ENCODE data around the gene ATRX. TPM values are rescaled to one million over a fixed set of nuclear protein-coding genes. Genes with fewer than 3 reads are reported as not detected.

The ATRX gene
- total RNA-seq, 1 experiment from 2014 or later, result 61.3 TPM

DNA sequence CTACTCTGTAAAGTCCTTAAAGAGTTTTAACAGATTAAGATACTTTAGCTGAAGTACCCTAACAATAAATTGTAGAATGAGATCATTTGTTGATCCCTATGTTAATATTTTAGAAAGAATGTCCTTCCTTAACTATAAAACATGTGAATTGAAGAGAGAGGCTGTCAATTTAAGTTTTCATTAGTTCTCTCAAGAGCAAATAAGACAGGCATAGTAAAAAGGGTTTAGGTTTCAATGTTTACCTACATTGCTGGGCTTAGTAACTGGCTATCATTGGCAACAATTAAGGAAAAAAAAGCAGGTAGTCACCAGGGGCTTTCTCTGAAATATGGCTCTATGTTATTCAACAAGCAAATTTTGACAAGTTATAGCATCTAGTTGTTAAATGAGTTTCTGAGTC is 91.5 kb downstream of the ATRX start:
- ChIA-PET RAD21 (ENCODE audit: low non-redundant PET in 1 of 2, low total read pairs in 2 of 2, uncharacterized antibody in 2 of 2, unreplicated experiment in 2 of 2) (no interaction called here), CTCF (no interaction called here), POLR2A (no interaction called here)
- Histone ChIP-seq H3K79me2 (ENCODE audit: insufficient read depth, low read length) (peaks cover 7% of the 10 kb centered on the region), H3K27ac (ENCODE audit: low read depth, low read length) (no peak overlapping the region), H3K27me3 (ENCODE audit: insufficient read depth, low read length) (no peaks in the 10 kb centered on the region), H3K9ac (ENCODE audit: low read length) (no peak overlapping the region), H3K9me2 (ENCODE audit: insufficient read depth) (no peaks in the 10 kb centered on the region), H3K36me3 (ENCODE audit: control insufficient read depth in 1 of 2, insufficient read depth in 2 of 2, low read length in 2 of 2) (no peaks in the 10 kb centered on the region; a peak in 1 of 4 replicates), H2AFZ (ENCODE audit: low read depth, low read length, poor library complexity, severe bottlenecking) (no peak overlapping the region), H3K4me3 (replicated peaks in 1 of 2; ENCODE audit: low read depth in 1 of 2, low read length in 2 of 2) (no peak overlapping the region), H3K9me3 (ENCODE audit: control insufficient read depth in 1 of 2, insufficient read depth in 1 of 2, low read depth in 1 of 2, low read length in 2 of 2) (no peaks in the 10 kb centered on the region), H3K4me2 (ENCODE audit: low read length) (no peak overlapping the region), H3K4me1 (ENCODE audit: control insufficient read depth in 1 of 2, insufficient read depth in 2 of 2, low read length in 2 of 2) (no peaks in the 10 kb centered on the region), H4K20me1 (ENCODE audit: insufficient read depth) (no peaks in the 10 kb centered on the region)
- no TSS peak for BruUV-seq (replicated peaks)
- no peak for ATAC-seq
- TF ChIP-seq POLR2A (IDR thresholded peaks at IDR 0.05; ENCODE audit: borderline replicate concordance, extremely low read depth, insufficient read depth, insufficient read length) (no peak), SP1 (IDR thresholded peaks at IDR 0.05; ENCODE audit: low read depth) (no peak), CBX3 (IDR thresholded peaks at IDR 0.05; ENCODE audit: low read depth) (no peak), EZH2 (IDR thresholded peaks at IDR 0.05) (no peak), TCF7L2 (IDR thresholded peaks at IDR 0.05; ENCODE audit: borderline replicate concordance, extremely low read depth, insufficient read depth, insufficient read length) (no peak), ZFX (IDR thresholded peaks at IDR 0.05) (no peak), SIN3A (IDR thresholded peaks at IDR 0.05; ENCODE audit: low read depth) (no peak), SRF (IDR thresholded peaks at IDR 0.05; ENCODE audit: low read depth) (no peak), EZH2phosphoT487 (IDR thresholded peaks at IDR 0.05; ENCODE audit: borderline replicate concordance) (no peak), CEBPB (IDR thresholded peaks at IDR 0.05; ENCODE audit: low read depth) (no peak), ELF1 (IDR thresholded peaks at IDR 0.05; ENCODE audit: borderline replicate concordance, low read depth) (no peak), FOSL1 (IDR thresholded peaks at IDR 0.05; ENCODE audit: low read depth) (no peak)
- TF ChIP-seq, protein P1, sequence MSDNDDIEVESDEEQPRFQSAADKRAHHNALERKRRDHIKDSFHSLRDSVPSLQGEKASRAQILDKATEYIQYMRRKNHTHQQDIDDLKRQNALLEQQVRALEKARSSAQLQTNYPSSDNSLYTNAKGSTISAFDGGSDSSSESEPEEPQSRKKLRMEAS (IDR thresholded peaks at IDR 0.05), result no peak
- TF ChIP-seq, protein P2, sequence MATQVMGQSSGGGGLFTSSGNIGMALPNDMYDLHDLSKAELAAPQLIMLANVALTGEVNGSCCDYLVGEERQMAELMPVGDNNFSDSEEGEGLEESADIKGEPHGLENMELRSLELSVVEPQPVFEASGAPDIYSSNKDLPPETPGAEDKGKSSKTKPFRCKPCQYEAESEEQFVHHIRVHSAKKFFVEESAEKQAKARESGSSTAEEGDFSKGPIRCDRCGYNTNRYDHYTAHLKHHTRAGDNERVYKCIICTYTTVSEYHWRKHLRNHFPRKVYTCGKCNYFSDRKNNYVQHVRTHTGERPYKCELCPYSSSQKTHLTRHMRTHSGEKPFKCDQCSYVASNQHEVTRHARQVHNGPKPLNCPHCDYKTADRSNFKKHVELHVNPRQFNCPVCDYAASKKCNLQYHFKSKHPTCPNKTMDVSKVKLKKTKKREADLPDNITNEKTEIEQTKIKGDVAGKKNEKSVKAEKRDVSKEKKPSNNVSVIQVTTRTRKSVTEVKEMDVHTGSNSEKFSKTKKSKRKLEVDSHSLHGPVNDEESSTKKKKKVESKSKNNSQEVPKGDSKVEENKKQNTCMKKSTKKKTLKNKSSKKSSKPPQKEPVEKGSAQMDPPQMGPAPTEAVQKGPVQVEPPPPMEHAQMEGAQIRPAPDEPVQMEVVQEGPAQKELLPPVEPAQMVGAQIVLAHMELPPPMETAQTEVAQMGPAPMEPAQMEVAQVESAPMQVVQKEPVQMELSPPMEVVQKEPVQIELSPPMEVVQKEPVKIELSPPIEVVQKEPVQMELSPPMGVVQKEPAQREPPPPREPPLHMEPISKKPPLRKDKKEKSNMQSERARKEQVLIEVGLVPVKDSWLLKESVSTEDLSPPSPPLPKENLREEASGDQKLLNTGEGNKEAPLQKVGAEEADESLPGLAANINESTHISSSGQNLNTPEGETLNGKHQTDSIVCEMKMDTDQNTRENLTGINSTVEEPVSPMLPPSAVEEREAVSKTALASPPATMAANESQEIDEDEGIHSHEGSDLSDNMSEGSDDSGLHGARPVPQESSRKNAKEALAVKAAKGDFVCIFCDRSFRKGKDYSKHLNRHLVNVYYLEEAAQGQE (IDR thresholded peaks at IDR 0.05; ENCODE audit: low read depth), result no peak
- DNase-seq (ENCODE audit: low read depth, low spot score), result no peak
- intact Hi-C loops (cut with micrococcal nuclease), result no loop called here
